ENCODE results near the gene LZIC. TPM values are rescaled to one million over a fixed set of nuclear protein-coding genes. Genes with fewer than 3 reads are reported as not detected.

The LZIC gene
- 71.8 and 119 TPM in 2 replicates for total RNA-seq (2016; rRNA removed; fragmentation: Illumina TruSeq; extraction: Trizol)
- 53.5 and 59.6 TPM in 2 replicates for total RNA-seq (2016; cell fraction: cytosol; rRNA removed; fragmentation: Illumina TruSeq; extraction: Trizol; ENCODE audit: low read depth)
- total RNA-seq (2016; cell fraction: insoluble cytoplasmic fraction; rRNA removed; fragmentation: Illumina TruSeq; extraction: Trizol), result 69.8 and 119 TPM in 2 replicates
- 70.4 and 80.8 TPM in 2 replicates for total RNA-seq (2016; cell fraction: membrane; rRNA removed; fragmentation: Illumina TruSeq; extraction: Trizol)
- 28.4 and 29.3 TPM in 2 replicates for total RNA-seq (2016; cell fraction: nucleus; rRNA removed; fragmentation: Illumina TruSeq; extraction: Trizol)
- 17.2 and 25.2 TPM in 2 replicates for polyA plus RNA-seq (2011; rRNA removed)
- polyA plus RNA-seq (2011; cell fraction: cytosol; rRNA removed), result 9.2 and 15.1 TPM in 2 replicates
- 4.6 and 6.2 TPM in 2 replicates for polyA plus RNA-seq (2011; cell fraction: nucleus; rRNA removed)
- 33.4 and 46.4 TPM in 2 replicates for polyA plus RNA-seq (2012)
- polyA plus RNA-seq (2016; cell fraction: cytosol; fragmentation: Illumina TruSeq; extraction: Trizol; ENCODE audit: low read depth), result 40.3 and 68.0 TPM in 2 replicates
- polyA plus RNA-seq (2016; cell fraction: insoluble cytoplasmic fraction; fragmentation: Illumina TruSeq; extraction: Trizol; ENCODE audit: low read depth), result 101 and 109 TPM in 2 replicates
- polyA plus RNA-seq (2016; cell fraction: membrane; fragmentation: Illumina TruSeq; extraction: Trizol; ENCODE audit: low read depth), result 50.9 and 64.5 TPM in 2 replicates
- 41.7 and 43.7 TPM in 2 replicates for polyA plus RNA-seq (2016; cell fraction: nucleus; fragmentation: Illumina TruSeq; extraction: Trizol; ENCODE audit: insufficient read depth, low read depth)
- polyA minus RNA-seq (2011; rRNA and poly(A)+ RNA removed; ENCODE audit: low replicate concordance), result 7.7 and 9.9 TPM in 2 replicates
- 17.2 and 17.4 TPM in 2 replicates for polyA minus RNA-seq (2011; cell fraction: cytosol; rRNA and poly(A)+ RNA removed)
- polyA minus RNA-seq (2011; cell fraction: nucleus; rRNA and poly(A)+ RNA removed), result 12.1 and 14.7 TPM in 2 replicates
- percentile 73 among the genes with signal in this experiment for Bru-seq, nascent RNA
- percentile 85 among the genes with signal in this experiment for BruChase-seq, experiment 1, labeled RNA remaining after a 6-hour chase
- percentile 75 among the genes with signal in this experiment for BruChase-seq, experiment 2, labeled RNA remaining after a 2-hour chase
- long read RNA-seq, experiment 1, transcript LZIC-203 (7 exons, 1,405 nt), result minor isoform, 14 of 55 reads
- long read RNA-seq, experiment 1, transcript LZIC-201 (8 exons, 945 nt), result minor isoform, 5 of 55 reads
- long read RNA-seq, experiment 1, transcript LZIC-202 (8 exons, 2,281 nt), result major isoform, 20 of 55 reads
- long read RNA-seq, experiment 1, partial matches to known transcripts, result 3 of 55 reads
- long read RNA-seq, experiment 1, other reads (novel, unspliced or antisense), result 13 of 55 reads
- long read RNA-seq, experiment 2, transcript LZIC-203 (7 exons, 1,405 nt), result minor isoform, 14 of 104 reads
- long read RNA-seq, experiment 2, transcript LZIC-202 (8 exons, 2,281 nt), result major isoform, 25 of 104 reads
- long read RNA-seq, experiment 2, transcript LZIC-201 (8 exons, 945 nt), result minor isoform, 5 of 104 reads
- long read RNA-seq, experiment 2, partial matches to known transcripts, result 6 of 104 reads
- long read RNA-seq, experiment 2, other reads (novel, unspliced or antisense), result 54 of 104 reads

GRCh38 chr1:9942939-9943788, at the start of gene LZIC, which contains the start of gene NMNAT1:
LZIC (minus strand) TSS chr1:9943391; CDS start chr1:9936619, 6,772 bp downstream.
NMNAT1 (plus strand) TSS chr1:9943475; CDS start chr1:9972074, 28,599 bp downstream.
- Histone ChIP-seq H3K27me3 (ENCODE audit: control insufficient read depth in 1 of 2, insufficient read depth in 2 of 2, low read length in 2 of 2) (no peaks in the 10 kb centered on the region; a peak in 2 of 5 replicates), H4K20me1 (ENCODE audit: insufficient read depth, low read length) (no peaks in the 10 kb centered on the region), H2AFZ (ENCODE audit: low read length) (peak within 1 kb of the TSS; percentile 33), H3K27ac (ENCODE audit: extremely low read length, insufficient read depth, low read length) (peak within 1 kb of the TSS; percentile 91), H3K4me1 (ENCODE audit: insufficient read depth, low read length) (peaks cover 49% of the 10 kb centered on the region), H3K79me2 (ENCODE audit: insufficient read depth, low read length) (peaks cover 20% of the 10 kb centered on the region), H3K4me3 (replicated peaks in 1 of 3; ENCODE audit: insufficient read depth in 1 of 3, low read depth in 2 of 3, low read length in 3 of 3) (peak within 1 kb of the TSS; percentile 70 to 95 (median 92)), H3K9ac (ENCODE audit: insufficient read depth, low read depth, low read length) (peak within 1 kb of the TSS; percentile 93), H3K36me3 (replicated peaks in 1 of 2; ENCODE audit: control insufficient read depth in 1 of 2, insufficient read depth in 2 of 2, low read length in 2 of 2) (peaks cover 0 to 15% of the 10 kb centered on the region in 2 experiments; a peak in 1 of 5 replicates), H3K4me2 (ENCODE audit: low read depth, low read length) (peak within 1 kb of the TSS; percentile 86), H3K9me3 (ENCODE audit: low read length) (no peaks in the 10 kb centered on the region)
- DNase-seq (ENCODE audit: low spot score) (peak; percentile 87), FAIRE-seq (peak; percentile 57), ATAC-seq (peak; percentile 98)
- ChIA-PET CTCF (ENCODE audit: low intra/inter-chr PET ratio, low total read pairs) (interaction anchor here (1.2 to 2.7 kb wide), 2 partner anchors 68 to 90 kb away, joined by 3 to 39 read pairs; partner anchors contain the start of gene UBE4B), POLR2A (interaction anchor here (0.5 to 4.3 kb wide), 22 partner anchors 8 to 267 kb away, joined by 3 to 67 read pairs (median 4); partner anchors contain the start of genes KIF1B and UBE4B)
- intact Hi-C loops (cut with micrococcal nuclease; ENCODE audit: unreplicated experiment), result loop anchor here (1.0 to 5.0 kb wide), 4 partner anchors 28 to 90 kb away; partner anchors contain the start of gene UBE4B
- in situ Hi-C loops (cut with HindIII; ENCODE audit: extremely low pct_ligation_motif_present, low pct_unique_long_range_greater_than_20kb), result loop anchor here (5.0 kb wide), 2 partner anchors 71 to 89 kb away; partner anchors contain the start of gene UBE4B
- 1% methylated on average over 14 of the region's 53 CpGs for WGBS (ENCODE audit: low lambda C conversion rate)
- no TSS peak for BruUV-seq (replicated peaks)
- TF ChIP-seq TOPORS (CRISPR knock-in tag; IDR thresholded peaks at IDR 0.05) (0 out of 2 replicates have a peak, but pooled peaks have one; percentile 59), FOXK2 (IDR thresholded peaks at IDR 0.05) (no peak), ZHX2 (IDR thresholded peaks at IDR 0.05; ENCODE audit: low read depth) (peak; percentile 77), ZHX2 (CRISPR knock-in tag; IDR thresholded peaks at IDR 0.05; ENCODE audit: borderline replicate concordance) (peak; percentile 42; the same call in 1 of the 2 replicates), ESRRA (CRISPR knock-in tag; IDR thresholded peaks at IDR 0.05; ENCODE audit: low read depth) (peak; percentile 83), ZNF30 (CRISPR knock-in tag; IDR thresholded peaks at IDR 0.05) (no peak), ZNF354B (CRISPR knock-in tag; IDR thresholded peaks at IDR 0.05) (no peak), SIN3B (IDR thresholded peaks at IDR 0.05; ENCODE audit: low read length) (peak; percentile 94), ZNF367 (CRISPR knock-in tag; IDR thresholded peaks at IDR 0.05; ENCODE audit: borderline replicate concordance) (no peak), ZNF451 (CRISPR knock-in tag; IDR thresholded peaks at IDR 0.05) (peak; percentile 54; the same call in 1 of the 2 replicates), KAT2B (IDR thresholded peaks at IDR 0.05; ENCODE audit: borderline replicate concordance, low read depth, low read length) (no peak)
